Measurements from ENCODE around the gene EPB41L4B.

Gene EPB41L4B

GRCh38 chr9:109267555-109267954 lies 53.3 kb downstream of the EPB41L4B start:
- DNase-seq = no peak

- DNase-seq = no peak
These were observed 55.8 kb downstream of the EPB41L4B start for GRCh38 chr9:109264877-109265587.

- no peak for DNase-seq
These were observed 57.5 kb downstream of the EPB41L4B start for GRCh38 chr9:109263358-109263757.

- no peak for DNase-seq
These were observed 62.2 kb downstream of the EPB41L4B start for GRCh38 chr9:109258481-109259302.

GRCh38 chr9:109256336-109256735 lies 64.5 kb downstream of the EPB41L4B start:
- no peak for DNase-seq

- DNase-seq = no peak
These were observed 65.5 kb downstream of the EPB41L4B start for GRCh38 chr9:109255394-109255793.

- DNase-seq = no peak
These were observed 66.5 kb downstream of the EPB41L4B start for GRCh38 chr9:109254317-109254716.

GRCh38 chr9:109253637-109254284 lies 67.1 kb downstream of the EPB41L4B start:
- DNase-seq = no peak

GRCh38 chr9:109253241-109253636 lies 67.6 kb downstream of the EPB41L4B start:
- DNase-seq = no peak

GRCh38 chr9:109252291-109252690 lies 68.6 kb downstream of the EPB41L4B start:
- DNase-seq = no peak

- no peak for DNase-seq
These were observed 69.1 kb downstream of the EPB41L4B start for GRCh38 chr9:109251776-109252106.

- no peak for DNase-seq
These were observed 69.6 kb downstream of the EPB41L4B start for GRCh38 chr9:109251080-109251775.

GRCh38 chr9:109250771-109251079 lies 70.1 kb downstream of the EPB41L4B start:
- no peak for DNase-seq

GRCh38 chr9:109250311-109250741 lies 70.5 kb downstream of the EPB41L4B start:
- no peak for DNase-seq

GRCh38 chr9:109249615-109250014 lies 71.2 kb downstream of the EPB41L4B start:
- no peak for DNase-seq

GRCh38 chr9:109248133-109248581 lies 72.7 kb downstream of the EPB41L4B start:
- DNase-seq = no peak

- no peak for DNase-seq
These were observed 73.6 kb downstream of the EPB41L4B start for GRCh38 chr9:109247228-109247627.

GRCh38 chr9:109246533-109246932 lies 74.3 kb downstream of the EPB41L4B start:
- DNase-seq = no peak

- no peak for DNase-seq
These were observed 75.5 kb downstream of the EPB41L4B start for GRCh38 chr9:109245310-109245897.

- DNase-seq = peak; percentile 77
These were observed 76.4 kb downstream of the EPB41L4B start for GRCh38 chr9:109244179-109245132.

GRCh38 chr9:109242741-109243140 lies 78.1 kb downstream of the EPB41L4B start:
- no peak for DNase-seq

- DNase-seq = no peak
These were observed 78.8 kb downstream of the EPB41L4B start for GRCh38 chr9:109242014-109242413.

All from midbrain (tissue), 1 donor.